Hematopoietic multipotent progenitor cell treated with erythropoietin and hydrocortisone succinate and interleukin-3 and kit ligand, for 15 days (in vitro differentiated cells): ENCODE data around the gene ABI1.

Source experiments
- DNase-seq: peaks from one replicate; pipeline ENCODE4 v3.0.0-alpha.2; 2015; ENCODE audit warnings: low spot score

ABI1 gene

DNA sequence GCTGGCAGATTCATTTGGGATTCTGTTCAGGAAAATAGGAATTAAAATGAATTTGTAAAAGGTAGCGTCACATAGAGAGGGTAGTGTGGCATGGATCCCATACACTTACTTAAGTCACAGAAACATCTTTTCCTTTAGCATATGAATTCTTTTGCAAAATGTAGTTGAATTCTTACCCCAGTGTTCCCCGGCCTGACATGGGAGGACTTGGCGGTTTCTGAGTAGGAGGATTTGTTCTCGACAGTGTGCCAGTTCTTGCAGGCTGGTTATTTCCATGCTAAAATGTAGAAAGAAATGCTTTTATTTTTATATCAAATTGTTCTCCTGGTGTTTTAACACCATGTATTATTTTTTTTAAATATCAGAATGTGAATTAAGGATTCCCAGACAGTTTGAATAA is 90.7 kb downstream of the ABI1 start:
- no peak for DNase-seq

DNA sequence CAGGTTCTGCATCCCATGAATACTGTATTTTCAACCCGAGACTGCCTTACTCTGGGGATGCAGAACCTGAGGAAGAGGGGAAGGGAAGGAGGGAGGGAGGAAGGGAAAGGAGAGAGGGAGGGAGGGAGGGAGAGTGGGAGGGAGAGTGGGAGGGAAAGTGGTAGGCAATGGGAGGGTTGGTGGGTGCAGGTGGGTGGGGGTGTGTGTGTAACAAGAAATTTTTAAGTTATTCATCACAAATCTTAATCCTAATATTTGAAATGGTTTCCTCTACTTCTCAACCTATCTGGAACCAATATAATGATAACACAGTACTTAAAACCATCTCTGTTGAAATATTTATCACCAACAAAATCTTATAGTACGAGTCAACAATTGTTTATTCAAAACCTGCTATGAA is 95.2 kb downstream of the ABI1 start:
- no peak for DNase-seq

DNA sequence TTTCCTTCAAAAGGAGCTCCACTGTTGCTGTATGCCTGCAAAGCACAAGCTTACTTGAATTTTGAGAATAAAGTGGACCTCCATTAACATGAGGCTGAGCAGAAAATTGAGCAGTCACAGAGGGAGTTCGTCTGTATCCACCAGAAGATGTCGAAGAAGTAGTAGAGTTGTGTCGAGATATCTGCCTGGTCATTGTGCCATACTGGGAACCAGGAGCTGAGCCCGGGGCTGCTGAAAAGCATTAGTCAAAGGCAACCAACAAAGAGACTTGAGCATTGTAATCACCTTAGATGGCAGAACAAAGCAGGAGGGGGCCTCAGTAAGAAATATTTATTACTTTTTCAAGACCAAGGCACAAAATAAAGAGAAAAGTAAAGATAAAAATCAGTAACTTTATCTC is 101.8 kb downstream of the ABI1 start:
- DNase-seq: no peak

DNA sequence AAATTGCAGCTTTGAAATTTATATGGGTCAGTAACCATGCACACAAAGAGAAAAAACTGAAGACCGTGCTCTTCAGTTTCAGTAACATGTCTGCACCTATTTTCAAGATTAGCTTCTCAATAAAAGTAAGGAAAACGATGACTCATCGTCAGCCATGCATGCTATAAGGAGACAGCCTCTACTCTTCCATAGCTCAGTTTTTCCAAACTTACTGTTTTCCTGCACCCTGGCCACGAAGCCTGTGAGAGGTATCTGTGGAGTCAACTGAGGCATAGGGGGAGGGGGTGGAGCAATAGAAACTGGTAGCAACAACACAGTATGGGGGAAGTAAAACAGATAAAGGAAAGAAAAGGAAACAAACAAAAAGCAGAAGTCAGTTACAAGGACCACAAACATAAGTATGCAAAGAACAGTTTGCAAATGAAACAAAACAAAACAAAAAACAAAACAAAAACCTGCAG is 105.3 kb downstream of the ABI1 start:
- peak; percentile 13 for DNase-seq

DNA sequence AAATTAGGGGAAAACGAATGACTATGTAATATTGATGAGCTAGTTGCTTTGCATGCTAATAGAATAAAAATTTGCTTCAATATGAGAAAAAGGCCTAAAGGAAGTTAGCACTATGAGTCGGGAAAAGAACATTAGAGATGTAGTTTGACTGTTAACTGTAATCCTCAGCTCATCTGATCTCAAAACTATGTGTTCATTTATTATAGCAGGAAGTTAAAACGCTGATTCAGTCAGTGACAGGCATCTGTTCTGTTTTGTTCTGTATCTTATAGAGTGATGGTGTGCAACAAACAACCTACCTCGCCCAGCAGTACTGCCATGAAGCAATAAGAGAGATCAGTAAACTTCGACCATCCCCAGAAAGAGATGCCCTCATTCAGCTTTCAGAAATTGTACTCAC is 114.7 kb downstream of the ABI1 start:
- no peak for DNase-seq

DNA sequence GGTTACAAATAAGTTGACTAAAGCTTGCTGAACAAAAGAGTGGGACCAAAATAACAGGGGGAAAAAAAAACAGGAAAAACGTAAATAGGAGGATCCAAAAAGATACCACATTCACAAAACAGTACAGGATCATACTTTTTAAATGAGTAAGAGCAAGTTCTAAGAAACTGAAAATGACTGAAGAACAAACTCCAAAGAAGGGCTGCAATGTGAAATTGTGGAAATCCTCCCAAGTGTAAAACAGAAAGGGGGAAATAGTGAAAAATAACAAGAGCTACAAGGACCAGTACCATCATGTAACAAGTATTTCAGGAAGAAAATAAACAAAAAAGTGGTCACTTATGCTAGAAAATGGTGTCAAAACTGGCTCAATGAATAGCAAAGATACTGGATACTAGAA is 116.9 kb downstream of the ABI1 start:
- no peak for DNase-seq

DNA sequence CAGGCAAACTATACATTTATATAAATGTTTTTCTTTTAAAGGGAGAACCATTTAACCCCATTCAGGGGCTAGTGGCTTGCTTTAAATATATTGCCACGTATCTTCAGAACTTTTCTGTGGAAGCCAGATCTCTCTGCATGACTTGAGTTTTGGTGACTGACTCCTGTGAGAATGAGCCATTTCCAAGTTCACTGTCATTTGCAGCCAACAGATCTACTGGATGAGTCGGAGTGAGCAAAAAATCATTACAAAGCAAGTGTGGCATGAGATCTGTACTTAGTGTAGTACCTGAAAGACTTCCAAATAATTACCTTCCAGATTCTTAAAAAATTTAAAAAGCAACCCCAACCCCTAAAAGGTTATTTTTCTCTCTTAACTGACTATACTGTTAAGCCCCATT is 117.7 kb downstream of the ABI1 start:
- DNase-seq: no peak

DNA sequence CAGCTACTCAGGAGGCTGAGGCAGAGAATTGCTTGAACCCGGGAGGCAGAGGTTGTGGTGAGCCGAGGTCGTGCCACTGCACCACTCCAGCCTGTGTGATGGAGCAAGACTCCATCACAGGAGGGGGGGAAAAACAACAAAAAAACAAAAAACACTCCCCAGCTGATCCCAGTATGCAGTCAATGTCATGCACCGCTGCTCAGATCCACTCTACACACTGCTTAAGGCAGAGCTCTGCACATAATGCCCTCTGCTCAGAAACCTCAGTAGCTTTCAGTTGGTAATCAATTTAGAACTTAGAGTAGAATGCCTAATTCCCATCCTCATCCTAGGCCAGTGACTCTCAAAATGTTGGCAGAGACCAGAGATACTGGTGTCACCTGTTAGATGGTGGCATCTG is 119.4 kb downstream of the ABI1 start:
- DNase-seq: no peak

DNA sequence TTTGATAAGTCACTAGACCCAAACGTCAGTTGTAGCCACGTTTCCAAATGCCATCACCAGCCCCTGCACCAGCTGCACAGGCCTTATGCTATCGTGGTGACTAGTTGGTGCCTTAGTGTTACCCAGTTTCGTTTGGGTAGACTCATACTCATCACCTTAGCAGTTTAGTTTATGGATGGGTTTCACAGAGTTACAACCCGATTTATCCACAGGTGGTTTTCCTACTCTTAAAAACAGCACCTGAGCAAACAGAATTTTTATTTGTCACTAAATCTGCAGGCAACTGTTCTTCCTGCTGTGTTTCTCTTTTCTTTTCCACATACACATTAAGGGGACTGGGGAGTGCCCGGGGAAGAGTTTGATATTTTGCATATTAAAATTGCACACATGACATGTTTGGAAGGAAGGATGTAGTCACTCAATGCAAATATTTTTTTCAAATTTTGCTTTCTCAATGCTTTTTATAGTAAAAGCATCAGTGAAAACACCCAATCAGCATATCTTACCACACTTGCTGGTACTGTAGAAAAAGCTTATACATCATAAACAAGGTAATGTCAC is 121.6 kb downstream of the ABI1 start:
- no peak for DNase-seq

DNA sequence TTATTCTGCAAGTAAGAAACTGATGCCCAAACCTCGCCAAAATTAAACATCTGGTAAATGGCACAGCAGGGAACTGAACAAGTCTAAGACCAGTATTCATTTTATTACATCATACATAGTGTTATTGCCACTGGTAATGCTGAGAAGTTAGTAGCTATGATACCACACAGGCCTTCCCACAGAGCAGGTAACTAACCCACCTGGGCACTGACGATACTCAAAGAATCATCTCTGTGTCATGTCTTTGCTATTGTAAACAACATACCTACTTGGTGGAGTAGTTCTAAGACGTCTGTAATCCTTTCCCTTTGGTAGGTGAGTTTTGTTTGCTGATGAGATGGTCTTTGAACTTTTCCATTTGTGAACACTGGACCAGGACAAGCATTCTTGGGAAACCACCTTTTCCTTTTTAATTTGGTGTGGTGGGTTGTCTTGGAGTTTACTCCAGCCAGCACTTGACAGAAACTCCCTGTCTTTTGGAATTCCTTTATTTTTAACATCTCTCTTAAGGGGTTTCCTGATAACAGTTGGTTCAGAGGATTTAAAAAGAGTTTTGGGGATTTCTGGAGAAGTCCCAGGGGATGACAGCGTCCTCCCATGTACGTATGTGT is 122.4 kb downstream of the ABI1 start:
- DNase-seq: no peak

DNA sequence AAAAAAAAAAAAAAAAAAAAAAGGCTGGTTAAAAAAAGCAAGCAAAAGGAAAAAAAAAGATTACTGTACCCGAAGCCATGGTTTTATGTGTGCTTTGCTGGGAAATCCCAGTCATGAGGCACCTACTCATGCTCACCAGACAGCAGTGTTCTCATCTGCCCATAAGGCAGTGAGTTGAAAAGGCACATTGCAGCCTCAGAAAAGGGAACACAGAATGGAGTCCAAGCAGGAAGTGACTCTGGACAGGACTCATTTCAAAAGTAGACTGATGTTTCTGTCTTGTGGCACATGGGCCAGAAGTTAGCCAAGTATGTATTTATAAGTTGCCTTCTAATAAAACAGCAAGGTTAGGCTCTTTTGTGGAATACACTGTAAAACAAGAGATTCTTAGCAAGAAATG is 123.0 kb downstream of the ABI1 start:
- no peak for DNase-seq

DNA sequence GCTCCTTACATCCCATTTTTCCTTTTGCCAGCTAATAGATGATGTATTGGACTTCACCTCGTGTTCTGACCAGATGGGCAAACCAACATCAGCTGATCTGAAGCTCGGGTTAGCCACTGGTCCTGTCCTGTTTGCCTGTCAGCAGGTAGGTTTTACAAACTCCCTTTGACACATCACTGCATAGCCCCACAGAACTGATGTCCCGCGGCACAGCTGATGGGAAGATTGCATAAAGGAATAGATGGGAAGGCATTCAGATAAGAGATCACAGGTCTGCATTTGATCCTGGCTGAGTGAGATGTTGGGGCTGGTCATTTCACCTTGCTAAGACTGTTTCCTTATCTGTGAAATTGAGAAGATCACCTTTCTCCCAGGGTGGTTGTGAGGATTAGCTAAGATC is 125.3 kb downstream of the ABI1 start:
- no peak for DNase-seq

DNA sequence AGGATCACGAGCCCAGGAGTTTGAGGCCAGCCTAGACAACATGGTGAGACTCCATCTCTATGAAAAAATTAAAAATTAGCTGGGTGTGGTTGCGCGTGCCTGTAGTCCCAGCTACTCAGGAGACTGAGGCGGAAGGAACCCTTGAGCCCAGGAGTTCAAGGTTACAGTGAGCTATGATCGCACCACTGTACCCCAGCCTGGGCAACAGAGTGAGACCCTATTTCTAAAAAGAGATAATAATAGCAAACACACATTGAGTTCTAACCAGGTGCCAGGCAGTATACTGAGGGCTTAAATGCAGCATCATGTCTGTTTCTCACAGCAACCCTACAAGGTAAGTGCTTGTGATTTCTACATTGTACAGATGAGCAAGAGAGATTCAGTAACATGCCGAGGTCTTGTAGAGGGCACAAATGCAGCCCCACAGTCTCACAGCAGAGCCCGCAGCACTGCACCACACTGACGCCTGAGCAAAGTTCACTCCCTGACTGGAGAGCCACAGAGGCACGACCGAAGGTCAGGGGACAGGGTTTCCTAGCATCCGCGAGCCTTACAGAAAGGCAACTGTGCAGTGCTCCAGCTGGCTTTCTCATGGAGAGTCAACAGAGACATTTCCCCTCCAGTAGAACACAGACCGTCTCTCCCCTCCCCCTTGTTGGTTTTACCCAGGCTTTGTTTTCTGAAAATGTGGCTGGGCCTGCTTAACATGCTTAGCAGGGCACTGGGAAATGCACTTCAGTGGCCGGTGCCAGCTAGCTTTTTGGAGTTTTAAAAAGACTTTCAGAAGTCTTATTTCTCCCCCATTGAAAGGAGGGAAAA is 126.8 kb downstream of the ABI1 start:
- DNase-seq: no peak

DNA sequence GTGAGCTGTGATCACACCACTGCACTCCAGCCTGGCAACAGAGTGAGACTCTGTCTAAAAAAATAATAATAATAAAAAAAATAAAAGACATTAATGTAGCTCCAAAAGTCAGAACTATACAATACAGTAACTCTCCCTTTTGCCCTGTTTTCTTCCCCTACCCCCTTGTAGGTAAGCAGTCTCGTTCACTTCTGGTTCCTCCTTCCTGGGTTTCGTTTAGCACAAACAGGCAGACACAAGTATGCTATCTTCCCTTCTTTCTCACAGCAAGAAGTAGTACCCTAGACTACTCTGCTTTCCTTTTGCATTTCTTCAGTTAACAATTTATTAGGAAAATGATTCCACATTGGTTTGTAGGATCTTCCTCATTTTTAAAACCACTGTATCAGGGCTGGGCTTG is 130.2 kb downstream of the ABI1 start:
- no peak for DNase-seq

DNA sequence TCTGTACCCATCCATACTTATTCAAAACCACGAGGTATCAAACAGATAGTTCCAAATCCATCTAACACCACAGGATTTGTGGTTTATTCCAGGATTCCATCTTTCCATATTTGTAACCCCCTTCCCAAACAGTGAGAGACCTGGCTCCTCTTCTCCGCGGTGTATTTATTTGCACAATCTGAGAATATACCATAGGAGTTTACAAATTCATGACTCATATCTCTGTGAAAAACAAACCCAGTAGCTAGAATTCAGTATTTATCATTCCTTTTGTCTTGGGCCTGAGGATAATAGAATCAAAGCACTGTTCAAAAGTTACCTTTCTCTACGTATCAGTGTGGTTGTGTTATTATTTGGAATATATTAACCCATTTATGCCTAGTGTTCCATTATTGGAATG is 131.4 kb downstream of the ABI1 start:
- DNase-seq: no peak

DNA sequence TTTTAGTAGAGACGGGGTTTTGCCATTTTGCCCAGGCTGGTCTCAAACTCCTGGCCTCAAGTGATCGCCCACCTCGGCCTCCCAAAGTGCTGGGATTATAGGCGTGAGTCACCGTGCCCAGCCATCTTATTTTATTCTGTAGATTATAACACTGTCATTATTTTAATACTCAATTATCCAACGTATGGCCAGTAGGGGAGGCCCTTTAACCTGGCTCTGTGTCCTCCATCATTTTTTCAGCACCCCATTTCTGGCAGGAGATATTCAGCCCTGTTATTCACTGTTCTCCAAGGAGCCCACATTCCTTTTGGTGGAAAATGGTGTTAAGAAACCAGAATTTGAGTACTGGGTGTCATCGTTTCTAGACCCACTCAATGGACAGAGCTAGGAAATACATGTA is 131.8 kb downstream of the ABI1 start:
- DNase-seq: no peak

DNA sequence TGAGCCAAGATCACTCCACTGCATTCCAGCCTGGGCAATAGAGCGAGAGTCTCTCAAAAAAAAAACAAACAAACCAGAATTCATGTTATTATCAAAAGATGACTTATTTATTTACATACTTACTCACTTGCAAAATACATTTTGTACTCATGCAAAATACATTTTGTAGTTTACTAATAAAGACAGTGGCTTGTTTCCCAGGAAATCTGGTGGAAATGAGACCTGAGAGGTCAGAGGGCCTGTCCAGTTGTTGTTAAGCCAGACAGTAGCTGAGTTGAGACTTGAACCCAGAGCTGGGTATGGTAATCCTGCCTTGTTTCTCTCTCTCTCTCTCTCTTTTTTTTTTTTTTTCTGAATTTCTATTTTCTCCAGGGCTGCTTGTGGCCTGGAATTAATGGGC is 133.8 kb downstream of the ABI1 start:
- DNase-seq: no peak

DNA sequence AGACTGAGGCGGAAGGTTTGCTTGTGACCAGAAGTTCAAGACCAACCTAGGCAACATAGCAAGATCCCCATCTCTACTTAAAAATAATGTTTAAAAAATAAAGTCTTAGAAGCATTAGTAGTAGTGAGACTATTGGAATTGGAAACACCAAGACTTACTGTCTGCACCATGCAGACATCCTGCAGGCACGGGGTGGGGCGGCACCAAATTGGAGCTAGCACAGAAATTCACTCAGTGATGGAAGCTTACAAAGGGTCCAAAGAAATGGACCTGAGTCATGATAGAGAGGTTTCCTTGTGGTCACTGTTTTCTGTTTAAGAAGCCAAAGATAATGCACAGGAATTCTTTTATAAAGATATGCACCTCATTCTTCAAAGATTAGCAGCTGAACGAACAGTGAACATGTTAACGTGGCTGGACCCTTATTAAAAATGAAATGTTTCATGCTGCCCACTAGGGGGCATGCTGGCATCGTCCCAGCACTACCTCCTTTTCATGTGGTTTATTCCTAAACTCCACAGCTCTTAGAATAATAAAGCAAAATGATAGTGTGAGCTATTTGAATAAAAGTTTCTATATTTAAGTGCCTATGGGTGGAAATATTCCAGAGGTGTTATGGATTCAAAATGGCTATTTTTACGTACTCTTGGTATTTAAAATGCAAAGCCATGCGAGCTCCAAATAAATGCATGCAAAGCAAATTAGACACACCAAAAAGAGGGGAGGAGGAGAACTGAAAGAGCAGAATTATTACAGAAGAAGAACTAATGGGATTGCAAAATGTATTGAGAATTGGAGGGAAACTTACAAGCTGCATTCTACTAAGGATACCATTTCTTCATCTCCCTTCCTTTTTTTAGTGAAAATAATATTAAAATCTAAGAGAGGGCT is 134.7 kb downstream of the ABI1 start:
- peak; percentile 71 for DNase-seq

DNA sequence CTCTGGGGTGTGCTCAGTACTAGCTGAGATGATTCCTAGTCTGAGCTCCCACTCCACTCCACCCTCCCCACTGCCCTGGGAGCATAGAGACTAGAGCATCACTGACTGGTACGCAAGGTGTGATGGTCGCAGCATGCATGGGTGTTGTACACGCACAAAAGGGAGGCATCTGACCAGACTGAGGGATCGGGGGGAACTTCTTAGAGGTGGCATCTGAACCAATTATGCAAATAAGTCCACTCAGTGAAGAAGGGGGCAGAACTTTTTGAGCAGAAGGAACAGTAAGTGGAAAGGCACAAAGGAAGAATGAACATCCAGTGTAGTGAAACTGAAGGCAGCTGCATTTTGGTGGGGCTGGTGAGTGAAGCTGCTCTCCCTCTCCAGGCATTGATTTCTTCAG is 137.7 kb downstream of the ABI1 start:
- no peak for DNase-seq

DNA sequence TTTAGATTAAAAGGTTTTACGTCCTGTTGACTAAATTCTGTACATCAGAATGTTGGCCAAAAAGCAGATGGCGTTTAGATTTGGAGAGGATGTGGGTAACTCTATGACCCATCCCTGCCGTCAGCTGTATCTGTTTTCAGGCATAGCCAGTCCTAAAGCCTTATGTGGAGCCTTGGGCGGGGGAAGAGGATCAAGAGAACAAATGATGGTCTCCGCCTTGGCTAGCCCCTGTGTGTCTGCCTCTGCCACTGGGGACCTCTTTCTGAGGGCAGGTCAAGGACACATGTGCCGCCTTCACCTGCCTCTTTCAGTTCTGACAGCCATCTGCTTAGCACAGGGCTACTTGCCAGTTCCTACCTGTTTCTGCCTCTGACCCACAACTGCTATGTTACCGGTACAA is 139.2 kb downstream of the ABI1 start:
- DNase-seq: no peak

DNA sequence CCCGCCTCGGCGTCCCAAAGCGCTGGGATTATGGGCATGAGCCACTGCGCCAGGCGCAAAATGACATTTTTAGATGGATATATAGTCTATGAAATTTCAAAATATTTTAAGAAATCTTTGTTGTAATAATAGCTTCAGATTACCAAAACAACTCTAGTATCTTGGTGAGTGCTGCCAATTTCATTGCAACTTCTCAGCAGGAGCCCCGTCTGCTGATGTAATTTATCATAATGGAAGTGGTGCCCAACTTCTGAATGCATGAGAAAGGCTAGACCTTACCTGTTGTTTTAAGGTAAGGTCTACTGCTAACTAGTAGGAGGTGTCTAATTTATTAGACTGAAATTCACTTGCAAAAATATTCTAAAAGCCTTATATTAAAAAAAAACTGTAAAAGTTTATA is 143.3 kb downstream of the ABI1 start:
- no peak for DNase-seq

DNA sequence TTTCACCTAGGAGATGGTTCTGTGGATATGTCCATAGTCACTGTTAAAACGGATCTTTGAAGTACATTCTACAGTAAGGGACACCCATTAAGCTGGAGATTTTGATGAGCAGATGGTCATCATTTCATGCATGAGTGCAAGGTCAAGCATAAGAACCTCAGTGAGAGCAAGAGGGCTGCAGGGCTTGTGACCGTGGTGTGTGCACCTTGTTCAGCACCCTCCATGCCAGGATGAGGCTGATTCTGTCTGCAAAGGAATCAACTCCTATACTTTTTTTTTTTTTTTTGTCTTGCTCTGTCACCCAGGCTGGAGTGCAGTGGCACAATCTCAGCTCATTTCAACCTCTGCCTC is 145.6 kb downstream of the ABI1 start:
- DNase-seq: no peak
